Tibial artery (tissue), 4 donors: ENCODE measurements around the gene MRPS31.
A peak's percentile ranks its signal among the peaks of the same experiment; 100 is the strongest.

Experiments
- DNase-seq, 2 donors: peaks; one replicate each; pipeline ENCODE4 v3.0.0-alpha.2; 2019
- H3K27ac ChIP-seq, 2 donors: fragments of 200-600 bp; sonication (generic) in 1 of 2; 1 replicate in 1 of 2; 2 replicates in 1 of 2; pipeline ENCODE4 v1.5.1; 2018 to 2019; ENCODE audit warnings: mild to moderate bottlenecking in 1 of 2
- H3K27me3 ChIP-seq, 2 donors: fragments of 200-600 bp; sonication (generic) in 1 of 2; one replicate each; pipeline versions ENCODE4 v1.5.1 to v1.6.0; 2016 to 2019
- H3K36me3 ChIP-seq, 3 donors: fragments of 200-600 bp; sonication (generic) in 2 of 3; one replicate each; pipeline ENCODE4 v1.5.1; 2016 to 2019; ENCODE audit warnings: mild to moderate bottlenecking in 2 of 3
- H3K4me1 ChIP-seq, 4 donors: fragments of 200-600 bp; sonication (generic) in 2 of 4; 1 replicate in 3 of 4; 2 replicates in 1 of 4; pipeline ENCODE4 v1.5.1; 2016 to 2019
- H3K4me3 ChIP-seq, 2 donors: fragments of 200-600 bp; sonication (generic) in 1 of 2; 1 replicate in 1 of 2; 2 replicates in 1 of 2; pipeline ENCODE4 v1.5.1; 2018 to 2019; ENCODE audit warnings: mild to moderate bottlenecking in 2 of 2
- H3K9me3 ChIP-seq, 3 donors: fragments of 200-600 bp; sonication (generic) in 1 of 3; one replicate each; pipeline ENCODE4 v1.5.1; 2016 to 2019
- intact Hi-C: fragments of 100-400 bp; cut with DNase I; formaldehyde crosslinking; loops from one replicate; pipeline ENCODE4 v1.15.0; 2023; ENCODE audit warnings: low total_unique reads
- TF ChIP-seq, protein P1 (sequence below), 2 experiments: fragments of 200-600 bp in 1 of 2; fragments of 450-650 bp in 1 of 2; IDR thresholded peaks; one replicate each; pipeline ENCODE4 v1.5.1; 2017 to 2019; ENCODE audit warnings: antibody characterized with exemption in 2 of 2, mild to moderate bottlenecking in 1 of 2, moderate library complexity in 1 of 2

The MRPS31 gene

DNA sequence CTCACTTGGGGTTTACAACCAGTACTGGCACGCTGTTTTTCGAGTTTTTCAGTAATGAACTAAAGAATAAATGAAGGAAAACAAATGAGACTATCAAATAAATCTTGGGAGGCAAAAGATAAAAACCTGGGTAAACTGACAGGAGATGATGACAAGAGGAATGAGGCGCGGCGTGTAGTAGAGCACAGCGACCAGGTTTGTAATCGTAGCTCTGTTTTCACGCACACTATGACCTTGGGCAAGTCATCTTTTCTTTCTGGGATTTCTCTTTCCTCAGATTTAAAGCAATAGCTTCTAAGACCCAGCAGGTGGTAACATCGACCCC, 419 bp downstream of the MRPS31 start:
- peak overlapping the region; percentile 84 to 91 for H3K27ac ChIP-seq
- peaks cover 0 to 11% (median 0%) of the 10 kb centered on the region in 3 donors for H3K36me3 ChIP-seq
- H3K9me3 ChIP-seq = no peaks in the 10 kb centered on the region
- TF ChIP-seq, protein P1, sequence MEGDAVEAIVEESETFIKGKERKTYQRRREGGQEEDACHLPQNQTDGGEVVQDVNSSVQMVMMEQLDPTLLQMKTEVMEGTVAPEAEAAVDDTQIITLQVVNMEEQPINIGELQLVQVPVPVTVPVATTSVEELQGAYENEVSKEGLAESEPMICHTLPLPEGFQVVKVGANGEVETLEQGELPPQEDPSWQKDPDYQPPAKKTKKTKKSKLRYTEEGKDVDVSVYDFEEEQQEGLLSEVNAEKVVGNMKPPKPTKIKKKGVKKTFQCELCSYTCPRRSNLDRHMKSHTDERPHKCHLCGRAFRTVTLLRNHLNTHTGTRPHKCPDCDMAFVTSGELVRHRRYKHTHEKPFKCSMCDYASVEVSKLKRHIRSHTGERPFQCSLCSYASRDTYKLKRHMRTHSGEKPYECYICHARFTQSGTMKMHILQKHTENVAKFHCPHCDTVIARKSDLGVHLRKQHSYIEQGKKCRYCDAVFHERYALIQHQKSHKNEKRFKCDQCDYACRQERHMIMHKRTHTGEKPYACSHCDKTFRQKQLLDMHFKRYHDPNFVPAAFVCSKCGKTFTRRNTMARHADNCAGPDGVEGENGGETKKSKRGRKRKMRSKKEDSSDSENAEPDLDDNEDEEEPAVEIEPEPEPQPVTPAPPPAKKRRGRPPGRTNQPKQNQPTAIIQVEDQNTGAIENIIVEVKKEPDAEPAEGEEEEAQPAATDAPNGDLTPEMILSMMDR (IDR thresholded peaks at IDR 0.05) = no peak
- intact Hi-C loops = loop anchor here (10.0 kb wide), 1 partner anchor 284 kb away; no protein-coding TSS in a partner anchor
- DNase-seq = no peak
- H3K4me3 ChIP-seq = peak overlapping the region; percentile 84 to 89
- H3K27me3 ChIP-seq = no peaks in the 10 kb centered on the region
- peaks cover 0 to 15% (median 7%) of the 10 kb centered on the region in 4 donors for H3K4me1 ChIP-seq

DNA sequence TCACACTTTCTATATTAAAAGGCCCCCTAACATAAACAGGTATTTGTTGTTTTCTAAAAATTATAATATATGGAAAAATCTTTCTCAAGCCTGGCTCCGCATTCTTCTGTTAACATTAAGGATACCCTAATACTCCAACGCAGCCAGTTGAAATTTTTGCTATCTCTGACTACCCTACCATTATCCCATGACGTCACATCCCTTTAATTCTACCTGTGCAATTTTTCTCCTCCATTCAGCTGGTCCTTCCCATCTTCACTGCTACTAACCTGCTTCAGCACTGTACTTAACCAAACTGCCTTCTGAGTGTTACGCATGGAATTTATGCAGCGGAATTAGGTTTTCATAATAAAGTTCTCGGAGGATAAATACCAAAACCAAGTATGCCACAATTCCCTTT, 1.0 kb downstream of the MRPS31 start:
- Histone ChIP-seq H3K27ac (peak overlapping the region; percentile 84 to 91), H3K9me3 (no peaks in the 10 kb centered on the region), H3K36me3 (peaks cover 0 to 13% (median 2%) of the 10 kb centered on the region in 3 donors), H3K27me3 (no peaks in the 10 kb centered on the region), H3K4me3 (peak overlapping the region; percentile 84 to 89), H3K4me1 (peaks cover 0 to 15% (median 7%) of the 10 kb centered on the region in 4 donors)
- TF ChIP-seq, protein P1 (IDR thresholded peaks at IDR 0.05) = no peak
- DNase-seq = no peak
- intact Hi-C loops = loop anchor here (10.0 kb wide), 1 partner anchor 285 kb away; no protein-coding TSS in a partner anchor

DNA sequence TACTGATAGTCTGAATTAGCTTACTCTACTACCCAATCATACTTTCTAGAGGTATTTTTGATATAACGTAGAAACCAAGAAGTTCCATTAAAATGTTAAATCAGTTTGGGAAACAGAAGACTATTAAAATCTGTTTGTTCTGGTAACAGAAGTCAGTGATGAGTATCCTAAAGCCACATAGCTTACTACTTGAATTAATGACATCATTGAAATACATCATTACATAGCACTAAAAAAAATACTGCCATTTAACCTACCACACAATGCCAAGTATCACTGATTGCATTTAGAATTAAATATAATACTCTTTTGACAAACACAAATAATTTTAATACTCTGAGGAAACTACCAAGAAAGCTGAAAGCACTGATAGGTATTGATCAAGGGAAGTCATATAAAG, 5.4 kb downstream of the MRPS31 start:
- H3K27ac ChIP-seq = no peak overlapping the region
- H3K4me1 ChIP-seq = peaks cover 0 to 15% (median 7%) of the 10 kb centered on the region in 4 donors
- no peak for DNase-seq
- no peak overlapping the region for H3K4me3 ChIP-seq
- H3K27me3 ChIP-seq = no peaks in the 10 kb centered on the region
- TF ChIP-seq, protein P1 (IDR thresholded peaks at IDR 0.05) = no peak
- peaks cover 6 to 20% (median 13%) of the 10 kb centered on the region in 3 donors for H3K36me3 ChIP-seq
- H3K9me3 ChIP-seq = no peaks in the 10 kb centered on the region
- intact Hi-C loops = no loop called here

DNA sequence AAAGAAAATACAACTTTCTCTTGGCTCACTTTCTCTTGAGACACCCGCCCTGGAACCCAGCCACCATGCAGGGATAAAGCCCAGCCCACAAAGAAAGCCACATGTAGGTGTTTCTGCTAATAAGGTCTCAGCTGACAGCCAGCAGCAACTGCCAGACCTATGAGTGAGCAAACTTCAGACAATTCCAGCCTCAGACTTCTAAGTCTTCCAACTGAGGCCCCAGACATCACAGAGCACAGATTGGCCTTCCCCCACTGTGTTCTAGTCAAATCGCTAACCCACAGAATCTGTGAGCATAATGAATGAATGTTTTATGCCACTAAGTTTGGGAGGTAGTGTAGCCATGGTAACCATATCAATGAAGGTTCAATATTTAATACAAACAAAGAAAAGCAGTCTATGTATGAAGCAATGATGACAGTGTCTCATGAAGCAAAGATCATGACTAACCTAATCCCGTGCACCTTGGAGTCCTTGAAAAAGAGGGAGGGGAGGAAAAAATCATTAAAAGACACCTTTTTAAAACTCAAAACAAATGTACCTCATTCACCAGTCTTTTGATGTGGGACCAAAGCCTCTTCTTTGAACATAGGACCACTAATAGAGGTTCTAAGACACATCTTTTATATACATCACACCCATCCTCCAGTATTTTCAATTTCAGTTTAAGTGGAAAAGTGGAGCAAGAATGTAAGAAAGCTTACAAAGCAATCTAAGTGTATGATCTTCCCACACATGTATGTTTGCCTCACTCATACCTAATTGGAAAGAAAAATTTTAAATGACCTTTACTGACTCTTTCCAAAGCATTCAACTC, 6.2 kb downstream of the MRPS31 start:
- Histone ChIP-seq H3K36me3 (peaks cover 6 to 20% (median 14%) of the 10 kb centered on the region in 3 donors), H3K27me3 (no peaks in the 10 kb centered on the region), H3K4me3 (no peak overlapping the region), H3K27ac (no peak overlapping the region), H3K9me3 (no peaks in the 10 kb centered on the region), H3K4me1 (peaks cover 0 to 9% (median 2%) of the 10 kb centered on the region in 4 donors)
- intact Hi-C loops = no loop called here
- DNase-seq = no peak
- TF ChIP-seq, protein P1 (IDR thresholded peaks at IDR 0.05) = no peak

DNA sequence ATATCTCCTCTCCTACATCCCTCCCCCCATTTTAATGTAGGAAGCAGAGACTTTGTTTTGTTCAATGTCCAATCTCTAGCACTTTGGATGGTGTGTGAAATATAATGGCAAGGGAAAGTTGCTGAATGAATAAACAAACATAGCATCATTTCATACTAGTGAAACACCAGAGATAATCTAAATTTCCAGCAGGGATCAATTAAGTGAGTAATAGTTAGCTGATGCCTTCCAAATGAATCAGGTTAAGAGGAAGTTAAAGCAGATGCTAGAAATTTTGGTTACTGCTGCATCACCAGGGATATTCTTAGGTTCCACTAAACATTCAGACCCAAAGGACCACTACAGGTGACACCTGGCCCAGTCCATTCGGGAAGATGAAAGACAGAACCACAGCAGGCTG, 8.1 kb downstream of the MRPS31 start:
- no peak for DNase-seq
- intact Hi-C loops = no loop called here
- H3K27me3 ChIP-seq = no peaks in the 10 kb centered on the region
- peaks cover 21 to 38% (median 28%) of the 10 kb centered on the region in 3 donors for H3K36me3 ChIP-seq
- H3K4me1 ChIP-seq = no peaks in the 10 kb centered on the region
- TF ChIP-seq, protein P1 (IDR thresholded peaks at IDR 0.05) = no peak
- no peaks in the 10 kb centered on the region for H3K9me3 ChIP-seq
- H3K27ac ChIP-seq = no peak overlapping the region
- no peak overlapping the region for H3K4me3 ChIP-seq
